Activated T-cell treated with anti-CD3 and anti-CD28 coated beads for 1 hour (primary cell): ENCODE data around the gene RELN.

Source experiments
- DNase-seq: peaks from one replicate; pipeline ENCODE4 v3.0.0-alpha.2; 2020; ENCODE audit warnings: low read depth

The RELN gene

DNA sequence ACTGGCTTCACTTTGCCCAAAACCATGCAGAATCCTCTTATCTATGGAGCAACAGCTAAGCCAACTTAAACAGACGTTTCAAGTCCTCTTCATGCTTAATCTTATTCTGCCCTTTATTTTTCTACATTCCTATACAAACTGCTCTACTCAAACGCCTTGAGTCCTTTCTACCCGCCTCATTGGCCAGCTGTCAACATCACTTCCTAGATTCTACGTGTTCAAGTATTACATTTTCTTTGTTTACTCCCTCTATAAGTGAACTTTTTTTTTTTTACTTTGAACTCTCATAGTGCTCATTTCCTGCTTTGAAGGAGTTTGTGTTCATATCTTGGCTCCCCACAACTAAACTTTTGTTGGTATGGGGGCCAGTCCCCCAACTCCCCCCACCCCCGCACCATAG, 514.5 kb downstream of the RELN start:
- no peak for DNase-seq

DNA sequence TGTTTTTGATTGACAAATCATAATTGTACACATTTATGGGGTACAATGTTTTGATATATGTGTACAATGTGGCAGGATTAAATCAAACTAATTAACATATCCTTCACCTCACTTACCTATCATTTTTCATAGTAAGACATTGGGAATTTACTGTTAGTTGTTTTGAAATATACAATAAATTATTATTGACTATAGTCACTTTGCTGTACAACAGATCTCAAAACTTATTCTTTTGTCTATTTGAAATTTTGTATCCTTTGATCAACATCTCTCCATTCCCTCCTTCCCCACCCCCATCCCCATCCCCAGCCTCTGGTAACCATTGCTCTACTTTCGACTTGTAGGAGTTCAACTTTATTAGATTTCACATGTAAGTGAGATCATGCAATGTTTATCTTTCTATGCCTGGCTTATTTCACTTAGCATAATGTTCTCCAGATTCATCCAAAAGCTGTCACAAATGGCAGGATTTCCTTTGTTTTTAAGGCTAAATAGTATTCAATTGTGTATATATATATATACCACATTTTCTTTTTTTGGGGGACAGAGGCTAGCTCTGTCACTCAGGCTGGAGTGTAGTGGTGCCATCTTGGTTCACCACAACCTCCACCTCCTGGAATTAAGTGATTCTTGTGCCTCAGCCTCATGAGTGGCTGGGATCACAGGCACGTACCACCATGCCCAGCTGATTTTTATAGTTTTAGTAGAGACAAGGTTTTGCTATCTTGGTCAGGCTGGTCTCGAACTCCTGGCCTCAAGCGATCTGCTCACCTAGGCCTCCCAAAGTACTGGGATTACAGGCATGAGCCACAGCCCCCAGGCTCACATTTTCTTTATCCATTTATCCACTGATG, 520.1 kb downstream of the RELN start:
- no peak for DNase-seq

DNA sequence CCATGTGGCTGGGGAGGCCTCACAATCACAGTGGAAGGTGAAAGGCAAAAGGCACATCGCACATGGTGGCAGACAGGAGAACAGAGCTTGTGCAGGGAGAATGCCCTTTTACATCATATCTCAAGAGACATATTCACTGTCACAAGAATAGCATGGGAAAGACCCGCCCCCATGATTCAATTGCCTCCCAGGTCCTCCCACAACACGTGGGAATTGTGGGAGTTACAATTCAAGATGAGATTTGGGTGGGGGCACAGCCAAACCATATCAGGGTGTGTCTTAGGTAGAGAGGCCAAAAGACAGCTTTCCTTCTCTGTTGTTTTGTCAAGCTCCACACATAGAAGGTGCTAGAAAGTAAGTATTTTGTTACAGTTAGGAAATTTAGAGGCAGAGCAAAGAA, 522.6 kb downstream of the RELN start:
- DNase-seq = no peak

DNA sequence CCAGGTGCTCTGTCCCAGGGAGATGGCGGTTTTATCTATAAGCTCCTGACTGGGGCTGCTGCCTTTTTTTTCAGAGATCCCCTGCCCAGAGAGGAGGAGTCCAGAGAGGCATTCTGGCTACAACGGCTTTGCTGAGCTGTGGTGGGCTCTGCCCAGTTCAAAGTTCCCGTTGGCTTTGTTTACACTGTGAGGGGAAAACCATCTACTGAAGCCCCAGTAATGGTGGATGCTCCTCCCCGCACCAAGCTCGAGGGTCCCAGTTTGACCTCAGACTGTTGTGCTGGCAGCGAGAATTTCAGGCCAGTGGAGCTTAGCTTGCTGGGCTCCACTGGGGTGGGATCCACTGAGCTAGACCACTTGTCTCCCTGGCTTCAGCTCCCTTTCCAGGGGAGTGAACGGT, 527.1 kb downstream of the RELN start:
- DNase-seq = no peak

DNA sequence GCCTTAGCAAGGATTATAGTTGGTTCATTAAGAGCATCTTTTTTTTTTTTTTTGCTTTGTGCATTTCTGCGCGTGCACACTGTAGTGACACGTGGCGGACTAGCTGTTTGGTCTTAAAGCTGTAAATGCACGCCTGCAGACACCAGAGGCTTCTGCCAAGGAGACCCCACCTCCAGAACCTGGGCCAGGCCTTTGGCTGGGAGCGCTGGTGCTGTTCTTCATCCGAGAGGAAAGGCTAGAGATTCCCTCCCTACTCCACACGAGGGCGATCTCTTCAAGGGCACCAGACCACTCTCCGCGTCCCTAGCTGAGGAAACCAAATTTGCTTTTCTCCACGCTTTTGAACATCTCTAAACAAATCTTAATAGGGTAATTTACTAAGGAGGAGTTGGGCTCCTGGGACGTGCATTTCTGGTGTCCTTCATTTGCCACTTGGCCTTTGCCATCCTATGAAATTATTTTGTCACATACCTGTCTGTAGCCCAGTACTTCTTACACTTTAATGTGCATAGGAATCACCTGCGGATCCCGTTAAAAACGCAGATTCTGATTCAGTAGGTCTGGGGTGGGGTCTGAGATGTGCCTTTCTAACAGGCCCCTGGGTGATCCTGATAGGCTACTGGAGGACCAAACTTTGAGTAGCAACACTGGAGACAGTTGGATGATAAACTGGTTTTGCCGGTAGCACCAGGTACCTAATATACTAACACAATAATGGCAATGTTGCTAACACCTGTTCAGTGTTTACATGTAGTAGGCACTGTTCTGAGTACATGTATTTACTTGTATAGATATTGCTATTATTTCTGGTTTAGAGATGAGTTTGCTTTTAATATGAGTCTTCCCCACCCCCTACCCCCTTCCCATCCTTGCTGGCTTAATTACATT, 542.1 kb downstream of the RELN start:
- DNase-seq = no peak

DNA sequence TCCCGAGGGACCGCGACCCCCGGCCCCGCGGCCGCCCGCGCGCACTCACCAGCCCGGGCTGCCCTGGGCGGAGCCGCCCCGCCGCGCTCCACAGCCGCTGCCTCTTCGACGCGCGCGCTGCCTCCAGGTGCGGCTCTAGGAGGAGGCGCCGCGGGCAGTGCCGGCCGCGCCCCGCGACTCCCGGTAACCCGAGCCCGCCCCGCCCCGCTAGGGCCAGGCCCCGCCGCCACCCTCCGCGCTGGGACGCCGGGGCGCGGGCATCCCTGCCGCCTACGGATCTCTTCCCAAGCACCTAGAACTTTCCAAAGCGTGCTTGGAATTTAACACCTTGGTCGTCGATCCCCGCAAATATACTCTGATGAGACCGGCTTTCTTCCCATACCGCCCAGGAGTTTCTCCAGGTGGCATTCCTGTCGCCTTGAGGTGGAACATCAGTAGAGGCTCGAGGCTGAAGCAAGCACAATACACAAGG, 543.4 kb downstream of the RELN start, which contains the start of gene SLC26A5:
TSS of gene SLC26A5 (minus strand) at position 159 of the 472 bp plus-strand sequence. CDS start 24,693 bp downstream, outside the sequence.
- no peak for DNase-seq

DNA sequence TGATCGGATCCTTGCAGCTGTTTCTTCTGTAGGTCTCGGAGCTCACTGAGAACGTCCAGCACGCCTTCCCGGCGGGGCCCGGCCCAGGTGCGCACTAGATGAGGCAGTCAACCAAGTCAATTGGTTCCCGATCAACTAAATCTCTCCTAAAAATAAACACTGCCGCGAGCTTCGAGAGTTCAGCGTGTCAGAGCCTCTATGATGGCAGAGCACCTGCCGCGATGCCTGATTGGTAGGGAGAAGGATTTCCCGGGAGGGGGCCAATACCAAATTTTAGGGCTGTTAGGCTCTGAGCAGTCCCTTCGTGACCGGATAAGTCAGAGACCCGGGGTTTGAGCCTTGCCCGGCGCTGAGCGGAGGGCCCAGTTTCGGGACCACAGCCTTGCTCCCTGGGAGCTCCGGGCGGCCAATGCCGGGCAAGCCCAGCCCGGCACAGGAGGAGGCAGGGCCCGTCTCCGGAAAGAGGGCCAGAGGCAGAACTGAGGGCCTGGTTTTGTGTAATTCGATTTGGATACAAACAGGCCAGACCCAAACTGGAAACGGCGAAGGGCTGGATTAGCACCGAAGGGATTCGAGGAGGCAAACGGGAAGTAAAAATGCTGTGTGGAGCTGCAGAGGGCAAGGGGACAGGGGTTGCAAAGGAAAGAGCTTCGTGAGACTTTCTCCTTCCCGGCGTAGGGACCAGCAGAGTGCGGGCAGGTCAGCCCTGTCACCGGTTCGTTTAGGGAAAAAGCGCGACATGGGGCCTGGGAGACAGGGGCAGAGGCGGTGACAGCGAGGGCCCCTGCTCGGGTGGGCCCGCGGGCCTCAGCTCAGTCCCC, 544.0 kb downstream of the RELN start:
- no peak for DNase-seq

DNA sequence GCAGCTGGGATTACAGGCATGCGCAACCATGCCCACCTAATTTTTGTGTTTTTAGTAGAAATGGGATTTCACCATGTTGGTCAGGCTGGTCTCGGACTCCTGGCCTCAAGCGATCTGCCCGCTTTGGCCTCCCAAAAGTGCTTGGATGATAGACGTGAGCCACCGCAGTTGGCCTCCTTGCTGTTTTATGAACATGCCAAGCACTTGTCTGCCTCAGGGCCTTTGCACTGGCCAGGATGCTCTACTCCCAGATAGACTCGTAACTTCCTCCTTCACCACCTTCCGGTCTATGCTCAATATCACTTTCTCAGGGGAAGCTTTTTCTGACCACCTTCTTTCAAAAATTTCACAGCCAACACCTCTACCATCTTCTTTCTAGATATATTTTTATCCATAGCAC, 549.8 kb downstream of the RELN start:
- DNase-seq = no peak

DNA sequence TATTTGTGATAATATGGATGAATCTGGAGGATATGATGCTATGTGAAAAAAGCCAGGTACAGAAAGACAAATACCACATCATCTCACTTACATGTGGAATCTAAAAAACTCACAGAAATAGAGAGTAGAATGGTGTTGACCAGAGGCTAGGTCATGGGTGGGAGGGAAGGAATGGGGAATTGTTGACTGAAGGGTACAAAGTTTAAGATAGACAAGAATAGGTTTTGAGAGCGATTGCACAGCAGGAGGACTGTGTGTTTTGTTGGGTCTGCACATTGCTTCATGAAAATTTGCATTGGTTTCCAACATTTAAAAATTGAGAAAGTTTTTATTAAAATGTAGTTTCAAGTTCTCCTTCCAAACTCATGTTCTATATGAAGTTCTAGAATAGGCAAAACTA, 551.8 kb downstream of the RELN start:
- no peak for DNase-seq

DNA sequence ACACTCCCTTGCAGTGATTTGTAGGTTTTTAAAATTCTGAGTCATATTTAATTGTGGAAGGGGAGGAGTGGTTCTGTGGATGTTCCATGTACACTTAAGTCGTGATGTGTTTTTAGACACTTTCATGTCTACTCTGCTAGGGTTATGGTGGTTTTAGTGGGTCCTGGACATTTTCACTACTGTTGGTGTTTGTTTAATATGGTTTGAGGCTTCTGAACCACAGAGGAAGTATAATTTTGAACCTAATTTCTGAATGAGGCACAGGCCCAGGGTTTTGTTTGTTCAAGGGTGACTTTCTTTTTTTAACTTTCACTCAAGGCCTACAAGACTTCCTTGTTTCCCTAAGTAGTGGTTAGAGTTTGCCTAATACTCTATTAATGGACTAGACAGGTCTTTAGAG, 556.7 kb downstream of the RELN start:
- no peak for DNase-seq

DNA sequence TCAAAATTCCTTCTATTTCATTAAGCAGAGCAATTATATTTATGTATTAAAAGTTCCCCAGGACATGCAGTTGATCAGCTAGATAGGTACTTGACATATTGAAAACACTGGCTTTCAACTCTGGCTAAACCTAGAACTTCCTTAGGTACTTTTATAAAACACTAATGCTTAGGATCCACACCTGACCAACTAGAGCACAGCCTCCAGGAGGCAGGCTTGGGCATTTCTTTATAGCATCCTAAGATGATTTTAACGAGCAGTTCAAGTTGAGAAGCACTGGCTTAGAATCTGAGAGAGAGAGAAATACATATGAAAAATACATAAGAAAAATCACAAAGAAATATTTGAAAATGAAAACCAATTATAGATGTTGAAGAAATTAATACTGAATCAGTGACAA, 564.3 kb downstream of the RELN start:
- DNase-seq = no peak

DNA sequence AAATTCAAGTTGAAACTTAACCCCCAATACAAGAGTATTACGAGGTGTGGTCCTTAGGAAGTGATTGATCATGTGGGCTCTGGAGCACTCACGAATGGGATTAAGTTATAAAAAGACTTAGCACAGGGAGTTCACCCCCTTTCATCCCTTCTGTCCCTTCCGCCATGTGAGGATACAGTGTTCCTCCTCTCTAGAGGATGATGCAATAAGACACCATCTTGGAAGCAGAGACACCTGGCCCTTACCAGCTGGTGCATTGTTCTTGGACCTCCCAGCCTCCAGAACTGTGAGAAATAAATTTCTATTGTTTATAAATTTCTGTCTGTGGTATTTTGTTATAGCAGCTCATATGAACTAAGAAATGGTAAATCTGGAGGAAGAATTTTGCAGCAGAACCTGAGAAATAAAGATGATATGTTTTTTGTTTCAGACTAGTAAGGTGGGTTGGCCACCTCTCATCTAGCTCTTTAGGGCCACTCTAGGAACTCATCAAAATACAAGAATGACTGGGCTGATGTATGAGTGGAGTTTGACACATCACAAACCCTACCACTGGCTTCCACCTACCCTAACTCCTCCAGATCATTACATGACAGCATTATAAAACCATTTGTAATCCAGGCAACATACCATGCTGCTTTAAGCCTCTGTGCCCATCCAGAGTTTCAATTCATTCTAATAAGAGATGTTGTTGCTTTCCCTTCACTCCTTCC, 565.8 kb downstream of the RELN start:
- DNase-seq = no peak
